ENCODE results near the gene ASPDH. TPM values are rescaled to one million over a fixed set of nuclear protein-coding genes. Genes with fewer than 3 reads are reported as not detected.

The ASPDH gene
- total RNA-seq, 1 experiment from 2014 or later: not detected

GRCh38 chr19:50542943-50543342, 29.2 kb upstream of the ASPDH start:
- DNase-seq (ENCODE audit: low spot score) (no peak), ATAC-seq (no peak; the same call in 1 of the 2 replicates)
- CTCF ChIA-PET: interaction anchor here (0.6 to 8.5 kb wide), 5 partner anchors 13 to 1423 kb away, joined by 3 to 200 read pairs (median 4); no protein-coding TSS in a partner anchor

GRCh38 chr19:50537769-50538230, 24.1 kb upstream of the ASPDH start:
- TF ChIP-seq SMAD4 (CRISPR knock-in tag; IDR thresholded peaks at IDR 0.05) (no peak), SP1 (CRISPR knock-in tag; conservative IDR thresholded peaks at IDR 0.05) (peak; percentile 52; the same call in 1 of the 2 replicates), ZNF532 (CRISPR knock-in tag; IDR thresholded peaks at IDR 0.05; ENCODE audit: borderline replicate concordance) (peak; percentile 76; the same call in 1 of the 2 replicates), GTF2I (CRISPR knock-in tag; conservative IDR thresholded peaks at IDR 0.05) (peak; percentile 87), ETV6 (CRISPR knock-in tag; IDR thresholded peaks at IDR 0.05) (0 out of 2 replicates have a peak, but pooled peaks have one; percentile 18), ZNF232 (CRISPR knock-in tag; IDR thresholded peaks at IDR 0.05) (0 out of 2 replicates have a peak, but pooled peaks have one; percentile 40), ZNF423 (CRISPR knock-in tag; IDR thresholded peaks at IDR 0.05) (no peak), FOXP1 (CRISPR knock-in tag; IDR thresholded peaks at IDR 0.05; ENCODE audit: borderline replicate concordance) (no peak), NR2C2 (CRISPR knock-in tag; IDR thresholded peaks at IDR 0.05) (peak; percentile 82)
- TF ChIP-seq, protein P1, sequence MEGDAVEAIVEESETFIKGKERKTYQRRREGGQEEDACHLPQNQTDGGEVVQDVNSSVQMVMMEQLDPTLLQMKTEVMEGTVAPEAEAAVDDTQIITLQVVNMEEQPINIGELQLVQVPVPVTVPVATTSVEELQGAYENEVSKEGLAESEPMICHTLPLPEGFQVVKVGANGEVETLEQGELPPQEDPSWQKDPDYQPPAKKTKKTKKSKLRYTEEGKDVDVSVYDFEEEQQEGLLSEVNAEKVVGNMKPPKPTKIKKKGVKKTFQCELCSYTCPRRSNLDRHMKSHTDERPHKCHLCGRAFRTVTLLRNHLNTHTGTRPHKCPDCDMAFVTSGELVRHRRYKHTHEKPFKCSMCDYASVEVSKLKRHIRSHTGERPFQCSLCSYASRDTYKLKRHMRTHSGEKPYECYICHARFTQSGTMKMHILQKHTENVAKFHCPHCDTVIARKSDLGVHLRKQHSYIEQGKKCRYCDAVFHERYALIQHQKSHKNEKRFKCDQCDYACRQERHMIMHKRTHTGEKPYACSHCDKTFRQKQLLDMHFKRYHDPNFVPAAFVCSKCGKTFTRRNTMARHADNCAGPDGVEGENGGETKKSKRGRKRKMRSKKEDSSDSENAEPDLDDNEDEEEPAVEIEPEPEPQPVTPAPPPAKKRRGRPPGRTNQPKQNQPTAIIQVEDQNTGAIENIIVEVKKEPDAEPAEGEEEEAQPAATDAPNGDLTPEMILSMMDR (IDR thresholded peaks at IDR 0.05): peak; percentile 88
- TF ChIP-seq, protein P2, sequence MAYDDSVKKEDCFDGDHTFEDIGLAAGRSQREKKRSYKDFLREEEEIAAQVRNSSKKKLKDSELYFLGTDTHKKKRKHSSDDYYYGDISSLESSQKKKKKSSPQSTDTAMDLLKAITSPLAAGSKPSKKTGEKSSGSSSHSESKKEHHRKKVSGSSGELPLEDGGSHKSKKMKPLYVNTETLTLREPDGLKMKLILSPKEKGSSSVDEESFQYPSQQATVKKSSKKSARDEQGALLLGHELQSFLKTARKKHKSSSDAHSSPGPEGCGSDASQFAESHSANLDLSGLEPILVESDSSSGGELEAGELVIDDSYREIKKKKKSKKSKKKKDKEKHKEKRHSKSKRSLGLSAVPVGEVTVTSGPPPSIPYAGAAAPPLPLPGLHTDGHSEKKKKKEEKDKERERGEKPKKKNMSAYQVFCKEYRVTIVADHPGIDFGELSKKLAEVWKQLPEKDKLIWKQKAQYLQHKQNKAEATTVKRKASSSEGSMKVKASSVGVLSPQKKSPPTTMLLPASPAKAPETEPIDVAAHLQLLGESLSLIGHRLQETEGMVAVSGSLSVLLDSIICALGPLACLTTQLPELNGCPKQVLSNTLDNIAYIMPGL (CRISPR knock-in tag; IDR thresholded peaks at IDR 0.05): peak; percentile 73
- DNase-seq (ENCODE audit: low spot score) (peak; percentile 98), ATAC-seq (peak; percentile 97)
- no peak overlapping the region for H3K27ac Mint-ChIP-seq
- no peak overlapping the region for H3K4me3 Mint-ChIP-seq
- 0 out of 2 replicates have a peak, but pooled peaks cover 3% of the 10 kb centered on the region for H3K4me1 Mint-ChIP-seq
- CTCF ChIA-PET: interaction anchor here (0.6 to 8.5 kb wide), 75 partner anchors 10 to 465 kb away, joined by 3 to 200 read pairs (median 5); partner anchors contain the start of genes C19orf81, CLEC11A, JOSD2 and KCNC3
- POLR2A ChIA-PET: interaction anchor here (0.5 to 1.2 kb wide), 5 partner anchors 18 to 169 kb away, joined by 3 to 5 read pairs (median 3); no protein-coding TSS in a partner anchor
- H3K9me3 Mint-ChIP-seq: peaks cover 13% of the 10 kb centered on the region
- H3K27me3 Mint-ChIP-seq (ENCODE audit: low read depth): peaks cover 8% of the 10 kb centered on the region
- peaks cover 10% of the 10 kb centered on the region for H3K36me3 Mint-ChIP-seq

More at GRCh38 chr19:50542943-50543342, 29.2 kb upstream of the ASPDH start:
- Mint-ChIP-seq H3K27ac (no peak overlapping the region), H3K4me1 (peaks cover 15% of the 10 kb centered on the region), H3K36me3 (no peaks in the 10 kb centered on the region), H3K4me3 (no peak overlapping the region), H3K27me3 (ENCODE audit: low read depth) (no peaks in the 10 kb centered on the region; the same call in 1 of the 2 replicates), H3K9me3 (no peaks in the 10 kb centered on the region)
- POLR2A ChIA-PET: interaction anchor here (0.6 kb wide), 2 partner anchors 98 to 105 kb away, joined by 3 to 7 read pairs; no protein-coding TSS in a partner anchor
- TF ChIP-seq ZBTB21 (CRISPR knock-in tag; IDR thresholded peaks at IDR 0.05; ENCODE audit: borderline replicate concordance) (no peak), ZNF138 (CRISPR knock-in tag; conservative IDR thresholded peaks at IDR 0.05) (no peak), FOXP4 (CRISPR knock-in tag; IDR thresholded peaks at IDR 0.05) (no peak), NR3C1 (CRISPR knock-in tag; conservative IDR thresholded peaks at IDR 0.05; ENCODE audit: low read depth) (no peak), CBFB (CRISPR knock-in tag; IDR thresholded peaks at IDR 0.05; ENCODE audit: low read depth) (no peak), NFE2L1 (CRISPR knock-in tag; IDR thresholded peaks at IDR 0.05) (no peak), ZNF219 (CRISPR knock-in tag; IDR thresholded peaks at IDR 0.05; ENCODE audit: borderline replicate concordance) (no peak), NR2C2 (CRISPR knock-in tag; IDR thresholded peaks at IDR 0.05) (no peak), HMGA2 (CRISPR knock-in tag; IDR thresholded peaks at IDR 0.05) (no peak)

Measured in WTC11 (cell line).